ENCODE results near the gene MT2A.

DNA sequence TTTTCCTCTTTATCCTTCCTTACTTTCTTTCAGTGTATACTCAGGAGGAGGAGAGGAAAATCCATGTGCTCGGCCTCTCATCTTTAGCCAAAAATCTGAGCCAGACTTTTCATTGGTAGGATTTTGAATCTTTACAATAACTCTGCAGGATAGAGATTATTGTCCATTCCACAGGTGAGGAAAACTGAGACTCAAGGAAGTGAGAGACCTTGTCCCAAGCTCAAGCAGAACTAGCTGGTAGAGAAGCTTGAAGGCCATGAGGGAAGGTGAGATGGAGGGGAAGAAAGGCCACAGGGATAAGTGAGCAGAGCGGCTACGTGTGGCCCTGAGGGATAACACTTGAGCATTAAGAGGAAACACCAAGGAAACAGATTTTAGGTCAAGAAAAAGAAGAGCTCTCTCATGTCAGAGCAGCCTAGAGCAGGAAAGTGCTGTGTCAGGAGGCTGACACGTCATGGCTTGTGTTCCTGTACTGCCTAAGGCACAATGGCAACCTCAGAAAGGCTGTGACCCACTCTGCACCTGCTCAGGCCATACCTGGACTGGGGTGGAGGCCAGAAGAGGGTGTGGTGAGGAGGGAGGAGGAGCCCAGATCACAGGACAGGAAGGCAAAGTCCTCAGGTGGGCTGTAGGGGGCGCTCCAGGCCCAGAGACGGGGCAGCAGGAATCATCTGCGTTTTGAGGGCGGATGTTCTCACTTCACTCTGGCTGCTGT is 31.6 kb upstream of the MT2A start:
- TF ChIP-seq POLR2A (IDR thresholded peaks at IDR 0.05; ENCODE audit: low read depth, low read length) (peak; percentile 32; the same call in 1 of the 2 replicates), MAFK (IDR thresholded peaks at IDR 0.05; ENCODE audit: low read depth, low read length) (0 out of 2 replicates have a peak, but pooled peaks have one; percentile 6), NFE2L2 (IDR thresholded peaks at IDR 0.05; ENCODE audit: low read depth, low read length) (no peak), CEBPB (IDR thresholded peaks at IDR 0.05; ENCODE audit: low read depth, low read length) (no peak), RFX5 (IDR thresholded peaks at IDR 0.05; ENCODE audit: low read depth, low read length) (no peak), RCOR1 (IDR thresholded peaks at IDR 0.05; ENCODE audit: insufficient replicate concordance, low read length) (no peak), RAD21 (IDR thresholded peaks at IDR 0.05; ENCODE audit: low read length) (peak; percentile 93), SMC3 (IDR thresholded peaks at IDR 0.05; ENCODE audit: low read depth, low read length) (peak; percentile 80)
- TF ChIP-seq, protein P1, sequence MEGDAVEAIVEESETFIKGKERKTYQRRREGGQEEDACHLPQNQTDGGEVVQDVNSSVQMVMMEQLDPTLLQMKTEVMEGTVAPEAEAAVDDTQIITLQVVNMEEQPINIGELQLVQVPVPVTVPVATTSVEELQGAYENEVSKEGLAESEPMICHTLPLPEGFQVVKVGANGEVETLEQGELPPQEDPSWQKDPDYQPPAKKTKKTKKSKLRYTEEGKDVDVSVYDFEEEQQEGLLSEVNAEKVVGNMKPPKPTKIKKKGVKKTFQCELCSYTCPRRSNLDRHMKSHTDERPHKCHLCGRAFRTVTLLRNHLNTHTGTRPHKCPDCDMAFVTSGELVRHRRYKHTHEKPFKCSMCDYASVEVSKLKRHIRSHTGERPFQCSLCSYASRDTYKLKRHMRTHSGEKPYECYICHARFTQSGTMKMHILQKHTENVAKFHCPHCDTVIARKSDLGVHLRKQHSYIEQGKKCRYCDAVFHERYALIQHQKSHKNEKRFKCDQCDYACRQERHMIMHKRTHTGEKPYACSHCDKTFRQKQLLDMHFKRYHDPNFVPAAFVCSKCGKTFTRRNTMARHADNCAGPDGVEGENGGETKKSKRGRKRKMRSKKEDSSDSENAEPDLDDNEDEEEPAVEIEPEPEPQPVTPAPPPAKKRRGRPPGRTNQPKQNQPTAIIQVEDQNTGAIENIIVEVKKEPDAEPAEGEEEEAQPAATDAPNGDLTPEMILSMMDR (conservative IDR thresholded peaks at IDR 0.05; ENCODE audit: low read depth, low read length): peak; percentile 83
